GM19240 (cell line): ENCODE results near the gene EVI5L.
"Not testable (repeated sequence)": the region's sequence is repeated elsewhere in the genome, so short reads cannot be mapped to it uniquely, and the experiment has no call there.

ENCODE experiments used
- DNase-seq: peaks from one replicate; pipeline ENCODE4 v3.0.0; 2011; ENCODE audit warnings: low spot score; ENCODE audit not compliant: insufficient read length

The EVI5L gene

GRCh38 chr19:7829561-7830271 lies at the start of gene EVI5L:
Gene EVI5L (plus strand): TSS chr19:7830218. CDS start chr19:7846543, 16,325 bp downstream.
- DNase-seq, result peak; percentile 99

- DNase-seq, result no peak
Measured at GRCh38 chr19:7781157-7781556, 48.9 kb upstream of the EVI5L start.

- DNase-seq, result no peak
Measured at GRCh38 chr19:7783991-7784423, 46.0 kb upstream of the EVI5L start.

DNA sequence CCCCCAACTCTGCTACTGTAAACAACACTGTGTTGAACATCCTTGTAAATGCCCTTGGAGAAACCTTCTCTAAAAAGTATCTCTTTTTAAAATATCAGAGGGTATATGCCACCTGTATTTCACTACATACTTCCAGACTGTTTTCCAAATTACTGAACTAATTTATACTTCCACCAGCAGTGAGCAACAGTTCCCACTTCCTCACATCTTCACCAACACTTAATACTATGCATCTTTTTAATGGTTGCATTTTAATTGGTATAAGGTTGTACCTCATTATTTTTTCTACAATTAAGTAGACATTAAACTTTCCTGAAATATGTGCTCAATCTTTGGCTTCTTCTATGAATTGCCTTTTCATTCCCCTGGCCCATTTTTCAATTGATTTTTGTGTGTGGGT lies 45.2 kb upstream of the EVI5L start:
- DNase-seq, result no peak

- DNase-seq, result no peak
Measured at GRCh38 chr19:7787141-7787540, 42.9 kb upstream of the EVI5L start.

DNA sequence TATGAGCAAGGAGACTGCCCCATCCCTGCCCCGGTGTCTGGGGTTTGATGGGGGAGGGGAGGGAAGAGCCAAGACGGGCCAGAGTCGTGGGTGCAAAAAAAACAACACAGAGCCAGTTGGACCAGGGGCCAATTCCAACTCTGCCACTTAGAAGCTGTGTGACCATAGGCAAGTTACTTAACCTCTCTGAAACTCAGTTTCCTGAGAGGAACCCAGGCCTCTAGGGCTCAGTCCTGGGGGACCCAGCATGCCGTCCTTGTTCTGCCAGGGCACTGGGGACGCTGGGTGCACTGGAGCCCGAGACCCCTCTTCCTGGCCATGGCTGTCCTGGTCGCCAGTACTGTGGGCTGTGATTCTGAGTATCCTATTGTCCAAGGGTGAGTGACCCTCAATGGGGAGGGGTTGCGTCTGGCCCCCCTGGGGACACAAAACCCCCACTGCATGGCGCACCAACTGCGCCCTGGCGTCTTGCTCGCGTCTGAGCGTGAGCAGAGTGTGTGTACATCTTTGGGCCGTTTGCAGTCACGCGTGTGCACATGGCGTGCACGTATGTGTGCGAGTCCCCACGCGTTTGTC lies 42.3 kb upstream of the EVI5L start:
- DNase-seq, result no peak

GRCh38 chr19:7788178-7788932 lies 41.7 kb upstream of the EVI5L start:
- no peak for DNase-seq

GRCh38 chr19:7788933-7789323 lies 41.1 kb upstream of the EVI5L start:
- DNase-seq, result no peak

GRCh38 chr19:7789447-7789846 lies 40.6 kb upstream of the EVI5L start:
- DNase-seq, result no peak

DNA sequence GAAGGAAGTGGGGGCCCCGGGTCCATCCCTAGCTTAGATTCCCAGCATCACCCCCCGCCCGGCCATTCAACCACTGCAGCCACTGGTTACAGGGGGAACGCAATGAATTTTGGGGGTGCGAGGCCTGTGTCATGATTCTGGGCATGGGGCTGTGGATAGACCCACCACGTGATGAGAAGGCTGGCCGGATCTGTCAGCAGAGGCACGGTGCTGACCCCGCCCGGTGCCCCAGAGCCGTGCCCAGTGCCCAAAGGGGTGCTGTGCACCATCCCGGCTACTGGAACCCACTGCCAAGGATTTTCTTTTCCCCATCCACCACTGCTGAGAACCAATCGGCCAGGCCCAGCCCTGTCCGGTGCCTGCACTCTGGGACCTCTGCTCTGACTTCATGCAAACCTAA lies 39.6 kb upstream of the EVI5L start:
- no peak for DNase-seq

GRCh38 chr19:7792281-7792680 lies 37.7 kb upstream of the EVI5L start:
- no peak for DNase-seq

DNA sequence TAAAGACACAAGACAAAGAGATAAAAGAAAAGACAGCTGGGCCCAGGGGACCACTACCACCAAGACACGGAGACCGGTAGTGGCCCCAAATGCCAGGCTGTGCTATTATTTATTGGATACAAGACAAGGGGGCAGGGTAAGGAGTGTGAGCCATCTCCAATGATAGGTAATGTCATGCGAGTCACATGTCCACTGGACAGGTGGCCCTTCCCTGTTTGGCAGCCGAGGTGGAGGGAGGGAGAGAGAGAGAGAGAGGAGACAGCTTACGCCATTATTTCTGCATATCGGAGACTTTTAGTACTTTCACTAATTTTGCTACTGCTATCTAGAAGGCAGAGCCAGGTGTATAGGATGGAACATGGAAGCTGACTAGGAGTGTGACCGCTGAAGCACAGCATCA lies 37.3 kb upstream of the EVI5L start:
- not testable (repeated sequence) for DNase-seq

DNA sequence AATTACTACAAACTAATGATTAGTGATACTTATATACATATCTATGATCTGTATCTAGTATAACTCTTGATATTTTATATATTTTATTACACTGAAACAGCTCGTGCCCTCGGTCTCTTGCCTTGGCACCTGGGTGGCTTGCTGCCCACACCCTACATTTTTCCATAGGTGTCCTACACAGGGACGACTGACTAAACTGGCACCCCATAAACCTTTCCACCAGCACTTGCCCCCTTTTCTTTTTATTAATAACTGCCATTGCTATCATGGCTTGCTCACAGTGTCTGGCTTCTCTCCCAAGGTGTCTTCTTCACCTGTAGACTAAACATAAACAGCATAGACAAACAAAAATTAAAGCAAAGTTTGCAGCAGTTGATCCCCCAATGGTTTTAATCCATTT lies 36.5 kb upstream of the EVI5L start:
- DNase-seq, result no peak

DNA sequence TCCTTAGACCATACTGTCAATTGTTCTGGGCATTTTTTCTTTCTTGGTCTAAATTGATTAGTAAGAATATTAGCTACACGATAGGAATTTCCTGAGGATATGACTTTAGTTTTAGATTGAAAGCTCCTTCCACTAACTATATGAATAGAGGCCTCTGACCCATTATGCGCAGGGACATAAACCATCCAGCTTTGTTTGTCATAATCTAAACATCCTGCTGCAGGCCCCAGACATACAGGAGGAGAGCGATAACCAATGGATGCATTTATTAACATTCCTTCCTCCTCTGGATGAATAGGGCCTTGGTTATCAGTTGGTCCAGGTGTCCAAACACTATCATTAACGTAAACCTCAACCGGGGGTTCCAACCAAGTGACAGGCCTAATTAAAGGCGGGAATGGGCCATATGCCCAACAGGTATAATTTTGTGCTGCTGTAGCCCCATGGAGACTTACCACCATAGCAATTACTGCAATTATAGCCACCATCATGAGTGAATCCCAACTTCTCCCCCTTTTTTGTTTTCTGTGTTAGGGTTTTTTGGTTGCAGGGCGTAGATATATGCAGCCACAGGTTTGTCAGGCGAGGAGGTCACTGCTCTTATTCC lies 34.4 kb upstream of the EVI5L start:
- no peak for DNase-seq

DNA sequence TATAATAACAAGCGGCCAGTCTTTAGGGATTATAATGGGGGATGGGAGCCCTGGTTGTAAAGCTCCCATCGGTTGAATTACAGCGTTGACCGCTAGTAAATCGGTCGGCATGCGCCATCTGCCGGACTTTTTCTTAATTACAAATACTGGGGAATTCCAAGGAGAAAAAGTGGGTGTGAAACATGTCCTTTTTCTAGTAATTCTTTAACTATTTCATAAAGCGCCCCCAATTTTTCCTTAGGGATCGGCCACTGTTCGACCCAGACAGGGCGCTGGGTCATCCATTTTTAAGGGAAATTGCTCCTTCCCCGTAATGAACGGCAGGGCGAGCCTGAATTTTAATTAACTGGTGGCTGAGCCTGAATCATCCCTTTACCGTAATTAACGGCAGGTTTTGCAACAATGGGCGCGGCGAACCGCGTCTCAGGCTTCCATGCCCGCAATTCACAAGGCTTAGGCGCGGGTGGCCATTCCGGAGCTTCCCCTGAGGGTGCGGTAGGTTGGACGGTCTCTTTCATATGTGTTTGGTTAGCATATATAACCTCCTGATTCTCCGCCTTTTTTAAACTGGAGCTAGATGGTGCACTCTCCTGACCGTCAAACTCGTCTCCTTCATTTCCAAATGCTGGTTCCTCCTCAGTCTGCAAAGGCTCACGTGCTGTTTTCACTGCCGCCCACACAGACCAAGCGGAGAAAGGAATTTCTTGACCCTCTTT lies 30.2 kb upstream of the EVI5L start:
- no peak for DNase-seq

DNA sequence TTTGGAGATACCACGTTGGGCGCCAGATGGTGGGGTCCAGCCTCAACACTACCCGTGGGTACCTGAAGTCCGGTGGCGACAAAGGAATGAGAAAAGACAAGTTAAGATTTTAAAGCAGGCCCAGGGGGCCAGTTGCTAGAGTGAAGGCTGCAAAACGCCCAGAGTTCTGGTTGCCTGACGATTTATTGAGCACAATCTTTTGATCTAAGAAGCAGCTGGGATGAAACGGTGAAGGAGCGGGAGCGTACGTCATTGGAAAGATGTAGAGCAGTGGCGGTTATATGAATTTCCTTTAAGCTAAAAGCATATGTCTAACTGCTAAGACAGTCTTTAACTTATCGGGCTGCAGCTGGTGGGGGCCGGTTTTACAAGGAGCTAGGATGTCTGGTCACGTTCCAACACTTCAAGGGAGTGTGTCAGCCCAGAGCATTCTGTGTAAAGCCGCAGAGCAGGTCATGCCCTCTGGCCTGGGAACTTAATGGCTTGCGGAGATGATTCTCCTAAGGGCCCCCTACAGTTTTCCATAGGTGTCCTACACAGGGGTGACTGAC lies 28.9 kb upstream of the EVI5L start:
- DNase-seq, result no peak

- no peak for DNase-seq
Measured at GRCh38 chr19:7806234-7806633, 23.8 kb upstream of the EVI5L start.

DNA sequence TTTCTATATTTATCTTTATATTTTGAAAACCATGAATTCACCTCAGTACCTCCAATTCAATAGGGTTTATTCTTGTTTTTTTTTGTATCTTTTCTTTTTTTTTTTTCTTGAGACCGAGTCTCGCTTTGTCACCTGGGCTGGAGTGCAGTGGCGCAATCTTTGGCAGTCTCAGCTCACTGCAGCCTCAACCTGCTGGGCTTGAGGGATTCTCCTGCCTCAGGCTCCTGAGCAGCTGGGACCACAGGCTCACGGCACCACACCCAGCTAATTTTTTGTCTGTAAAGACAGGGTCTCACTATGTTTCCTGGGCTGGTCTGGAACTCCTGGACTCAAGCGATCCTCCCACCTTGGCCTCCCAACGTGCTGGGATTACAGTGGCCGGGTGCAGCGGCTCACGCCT lies 23.1 kb upstream of the EVI5L start:
- no peak for DNase-seq

DNA sequence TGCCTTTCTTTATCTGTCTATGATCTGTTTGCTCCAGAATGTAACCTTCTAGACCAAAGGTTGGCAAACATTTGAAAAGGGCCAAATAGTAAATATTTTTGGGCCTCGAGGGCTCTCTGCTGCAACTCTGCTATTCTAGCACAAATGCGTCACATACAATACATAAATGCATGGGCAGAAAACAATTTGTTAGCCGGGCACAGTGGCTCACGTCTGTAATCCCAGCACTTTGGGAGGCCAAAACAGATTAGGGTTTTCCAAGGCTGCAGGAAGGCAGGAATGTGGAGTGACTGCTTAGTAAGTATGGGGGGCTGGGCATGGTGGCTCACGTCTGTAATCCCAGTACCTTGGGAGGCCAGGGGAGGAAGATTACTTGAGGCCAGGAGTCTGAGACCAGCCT lies 21.9 kb upstream of the EVI5L start:
- no peak for DNase-seq

- no peak for DNase-seq
Measured at GRCh38 chr19:7811989-7812388, 18.0 kb upstream of the EVI5L start.

GRCh38 chr19:7815325-7815724 lies 14.7 kb upstream of the EVI5L start:
- DNase-seq, result no peak
